KOPT-K1 (cell line): ENCODE measurements around the gene BACH1.

Source experiments
- H3K27ac ChIP-seq: fragments of 200-600 bp; sonication (generic); 2 replicates; pipeline ENCODE4 v1.5.1; 2016; ENCODE audit warnings: antibody characterized with exemption, mild to moderate bottlenecking, low read depth, low read length; ENCODE audit not compliant: poor library complexity, severe bottlenecking
- H3K36me3 ChIP-seq: fragments of 200-600 bp; sonication (generic); 2 replicates; pipeline ENCODE4 v1.5.1; 2017; ENCODE audit warnings: antibody characterized with exemption, mild to moderate bottlenecking, low read length, moderate library complexity; ENCODE audit not compliant: insufficient read depth
- H3K9me3 ChIP-seq: fragments of 200-600 bp; sonication (generic); 2 replicates; pipeline ENCODE4 v1.5.1; 2017; ENCODE audit warnings: antibody characterized with exemption, low read length, mild to moderate bottlenecking; ENCODE audit not compliant: insufficient read depth, poor library complexity, severe bottlenecking

Gene BACH1

GRCh38 chr21:29360799-29361765, 62.4 kb downstream of the BACH1 start:
- no peak overlapping the region for H3K27ac ChIP-seq
- H3K36me3 ChIP-seq, result no peaks in the 10 kb centered on the region; the same call in 1 of the 2 replicates
- no peaks in the 10 kb centered on the region for H3K9me3 ChIP-seq

DNA sequence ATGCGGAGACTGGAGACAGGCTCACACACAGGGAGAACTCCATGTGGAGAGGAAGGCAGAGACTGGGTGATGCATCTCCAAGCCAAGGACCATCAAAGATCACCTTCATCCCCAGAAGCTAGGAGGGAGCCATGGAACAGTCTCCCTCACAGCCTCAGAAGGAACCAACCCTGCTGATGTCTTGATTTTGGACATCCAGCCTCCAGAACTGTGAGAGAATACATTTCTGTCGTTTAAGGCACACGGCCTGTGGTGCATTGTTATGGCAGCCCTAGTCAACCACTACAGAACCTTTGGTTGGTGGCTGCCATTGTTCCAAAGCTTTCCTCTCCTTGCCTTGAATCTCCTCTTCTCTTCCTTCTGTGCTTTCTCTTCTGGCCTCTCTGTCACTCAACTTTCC, 64.0 kb downstream of the BACH1 start:
- no peak overlapping the region for H3K27ac ChIP-seq
- no peaks in the 10 kb centered on the region; the same call in 1 of the 2 replicates for H3K36me3 ChIP-seq
- no peaks in the 10 kb centered on the region for H3K9me3 ChIP-seq

- H3K27ac ChIP-seq, result no peak overlapping the region
- H3K36me3 ChIP-seq, result no peaks in the 10 kb centered on the region; the same call in 1 of the 2 replicates
- no peaks in the 10 kb centered on the region for H3K9me3 ChIP-seq
These were observed 67.0 kb downstream of the BACH1 start for GRCh38 chr21:29365661-29366265.

DNA sequence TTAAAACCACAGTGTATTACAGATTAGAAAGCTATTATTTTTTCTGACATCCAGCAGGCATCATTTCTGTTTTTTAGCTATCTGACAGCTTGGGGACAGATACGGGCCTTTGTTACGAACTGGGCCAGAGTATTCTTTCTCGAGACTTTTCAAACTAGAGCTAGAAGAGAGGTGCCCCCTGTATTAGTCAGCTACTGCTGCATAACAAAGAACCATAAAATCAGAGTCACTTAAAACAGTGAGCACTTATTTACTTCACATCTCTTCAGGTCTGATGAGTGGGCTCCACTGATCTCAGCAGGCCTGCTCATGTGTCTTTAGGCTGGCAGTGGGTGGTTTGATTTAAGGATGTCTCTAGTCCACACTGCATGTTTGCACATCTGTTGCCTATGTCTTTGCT, 67.8 kb downstream of the BACH1 start:
- Histone ChIP-seq H3K27ac (no peak overlapping the region), H3K36me3 (no peaks in the 10 kb centered on the region; the same call in 1 of the 2 replicates), H3K9me3 (no peaks in the 10 kb centered on the region)

GRCh38 chr21:29367335-29367734, 68.6 kb downstream of the BACH1 start:
- Histone ChIP-seq H3K9me3 (no peaks in the 10 kb centered on the region), H3K27ac (no peak overlapping the region)

GRCh38 chr21:29368906-29369305, 70.2 kb downstream of the BACH1 start:
- H3K9me3 ChIP-seq, result no peaks in the 10 kb centered on the region
- H3K36me3 ChIP-seq, result no peaks in the 10 kb centered on the region
- no peak overlapping the region for H3K27ac ChIP-seq

More at GRCh38 chr21:29367335-29367734, 68.6 kb downstream of the BACH1 start:
- H3K36me3 ChIP-seq, result no peaks in the 10 kb centered on the region; the same call in 1 of the 2 replicates

GRCh38 chr21:29371464-29371863, 72.7 kb downstream of the BACH1 start:
- H3K27ac ChIP-seq, result no peak overlapping the region
- H3K36me3 ChIP-seq, result no peaks in the 10 kb centered on the region
- no peaks in the 10 kb centered on the region for H3K9me3 ChIP-seq

DNA sequence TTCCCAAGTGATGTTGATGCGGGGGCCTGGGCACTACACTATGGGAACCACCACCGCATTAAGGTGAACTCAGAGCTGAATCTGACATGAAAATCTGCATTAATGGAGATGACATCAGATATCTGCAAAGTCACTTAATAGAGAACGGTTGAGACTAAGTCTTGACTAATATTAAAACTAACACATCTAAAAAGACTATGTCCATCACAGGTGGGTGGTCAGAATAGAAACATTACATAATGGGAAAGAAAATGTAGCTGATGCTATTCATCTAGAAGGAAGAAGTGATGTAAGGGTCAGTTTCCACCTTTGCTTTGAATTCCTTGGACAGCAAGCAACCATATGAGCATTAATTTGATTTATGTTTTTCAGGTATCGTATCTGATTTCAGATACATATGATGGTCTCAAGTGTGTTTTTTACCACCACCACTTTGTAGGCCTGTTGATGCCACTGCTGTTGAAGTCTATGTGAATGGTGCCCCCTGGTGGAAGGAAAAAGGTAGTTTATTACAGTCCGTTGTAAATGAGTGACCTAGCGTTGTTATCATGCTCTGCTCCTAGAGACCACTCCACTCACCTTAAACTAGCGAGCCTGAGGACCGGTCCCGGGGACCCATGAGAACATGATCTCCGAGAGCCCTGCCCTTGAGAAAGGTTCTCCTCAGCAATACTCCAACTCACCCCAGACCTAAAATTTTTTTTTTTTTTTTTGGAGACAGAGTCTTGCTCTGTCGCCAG, 73.5 kb downstream of the BACH1 start:
- Histone ChIP-seq H3K36me3 (no peaks in the 10 kb centered on the region), H3K27ac (no peak overlapping the region), H3K9me3 (no peaks in the 10 kb centered on the region)

DNA sequence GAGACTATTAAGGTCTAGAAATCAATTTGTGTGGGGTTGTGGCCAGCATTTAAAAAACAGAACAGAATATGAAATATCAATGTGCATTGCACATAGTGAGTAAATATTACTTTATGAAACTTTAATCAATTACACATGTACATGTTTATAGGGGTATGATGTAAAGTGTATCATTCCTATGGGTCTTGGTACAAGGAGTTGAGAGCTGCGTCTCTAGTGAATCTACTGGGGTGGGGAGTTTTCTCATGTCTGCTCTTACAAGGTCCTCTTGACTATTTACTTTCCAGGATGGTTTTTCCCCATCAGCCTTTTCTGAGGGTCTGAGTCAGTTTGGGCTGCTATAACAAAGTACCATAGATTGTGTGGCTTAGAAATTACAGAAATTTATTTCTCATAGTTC, 75.8 kb downstream of the BACH1 start:
- Histone ChIP-seq H3K27ac (no peak overlapping the region), H3K36me3 (no peaks in the 10 kb centered on the region), H3K9me3 (no peaks in the 10 kb centered on the region)

- Histone ChIP-seq H3K27ac (no peak overlapping the region), H3K36me3 (no peaks in the 10 kb centered on the region), H3K9me3 (no peaks in the 10 kb centered on the region)
These were observed 77.8 kb downstream of the BACH1 start for GRCh38 chr21:29376556-29376955.

- Histone ChIP-seq H3K9me3 (no peaks in the 10 kb centered on the region), H3K27ac (no peak overlapping the region), H3K36me3 (no peaks in the 10 kb centered on the region)
These were observed 78.5 kb downstream of the BACH1 start for GRCh38 chr21:29377266-29377665.

GRCh38 chr21:29378832-29379231, 80.1 kb downstream of the BACH1 start:
- no peak overlapping the region for H3K27ac ChIP-seq
- H3K9me3 ChIP-seq, result no peaks in the 10 kb centered on the region
- H3K36me3 ChIP-seq, result no peaks in the 10 kb centered on the region

- Histone ChIP-seq H3K36me3 (no peaks in the 10 kb centered on the region), H3K9me3 (no peaks in the 10 kb centered on the region), H3K27ac (no peak overlapping the region)
These were observed 80.9 kb downstream of the BACH1 start for GRCh38 chr21:29379517-29380054.

GRCh38 chr21:29382030-29382654, 83.4 kb downstream of the BACH1 start:
- Histone ChIP-seq H3K27ac (no peak overlapping the region), H3K9me3 (no peaks in the 10 kb centered on the region), H3K36me3 (no peaks in the 10 kb centered on the region)
